Measurements from ENCODE around the gene TMEM26. TPM values are rescaled to one million over a fixed set of nuclear protein-coding genes. Genes with fewer than 3 reads are reported as not detected.

TMEM26 gene
- total and polyA plus RNA-seq, 2 of the 13 experiments (the other 11 are each of a cell fraction or from before 2014, with no cell fraction given), result not detected

- H3K4me3 ChIP-seq (replicated peaks in 1 of 3; ENCODE audit: insufficient read depth in 1 of 3, low read depth in 2 of 3, low read length in 3 of 3), result no peak overlapping the region
- H3K9ac ChIP-seq (ENCODE audit: insufficient read depth, low read depth, low read length), result no peak overlapping the region
- H3K27ac ChIP-seq (ENCODE audit: extremely low read length, insufficient read depth, low read length), result no peak overlapping the region
- no peak overlapping the region for H2AFZ ChIP-seq (ENCODE audit: low read length)
- H3K4me1 ChIP-seq (ENCODE audit: insufficient read depth, low read length), result no peaks in the 10 kb centered on the region
- DNase-seq (ENCODE audit: low spot score) (no peak), FAIRE-seq (no peak), ATAC-seq (no peak)
- H3K9me3 ChIP-seq (ENCODE audit: low read length), result no peaks in the 10 kb centered on the region
- in situ Hi-C loops (cut with HindIII; ENCODE audit: extremely low pct_ligation_motif_present, low pct_unique_long_range_greater_than_20kb) (no loop called here), intact Hi-C loops (cut with micrococcal nuclease; ENCODE audit: unreplicated experiment) (no loop called here)
- no TSS peak for BruUV-seq (replicated peaks)
- H3K79me2 ChIP-seq (ENCODE audit: insufficient read depth, low read length), result no peaks in the 10 kb centered on the region
- ChIA-PET POLR2A (no interaction called here), CTCF (ENCODE audit: low intra/inter-chr PET ratio, low total read pairs) (no interaction called here)
- no peaks in the 10 kb centered on the region for H4K20me1 ChIP-seq (ENCODE audit: insufficient read depth, low read length)
- no peaks in the 10 kb centered on the region; a peak in 1 of 5 replicates for H3K27me3 ChIP-seq (ENCODE audit: control insufficient read depth in 1 of 2, insufficient read depth in 2 of 2, low read length in 2 of 2)
- H3K4me2 ChIP-seq (ENCODE audit: low read depth, low read length), result no peak overlapping the region
- 4% methylated on average over 1 of the region's 1 CpG for WGBS (ENCODE audit: low lambda C conversion rate)
- no peaks in the 10 kb centered on the region for H3K36me3 ChIP-seq (replicated peaks in 1 of 2; ENCODE audit: control insufficient read depth in 1 of 2, insufficient read depth in 2 of 2, low read length in 2 of 2)
- TF ChIP-seq SUZ12 (IDR thresholded peaks at IDR 0.05; ENCODE audit: low read depth, low read length) (no peak), SCMH1 (CRISPR knock-in tag; IDR thresholded peaks at IDR 0.05; ENCODE audit: borderline replicate concordance) (no peak), MAFK (conservative IDR thresholded peaks at IDR 0.05 in 1 of 2, IDR thresholded peaks at IDR 0.05 in 1 of 2; ENCODE audit: low read length in 2 of 2) (peak; percentile 19 to 58; a peak in 2 of 4 replicates), PCBP1 (IDR thresholded peaks at IDR 0.05; ENCODE audit: borderline replicate concordance, low read depth, low read length) (no peak), ZNF337 (CRISPR knock-in tag; IDR thresholded peaks at IDR 0.05; ENCODE audit: borderline replicate concordance, low read depth) (no peak), U2AF1 (optimal IDR thresholded peaks at IDR 0.05; ENCODE audit: low read depth, low read length) (no peak)
- TF ChIP-seq, protein P1, sequence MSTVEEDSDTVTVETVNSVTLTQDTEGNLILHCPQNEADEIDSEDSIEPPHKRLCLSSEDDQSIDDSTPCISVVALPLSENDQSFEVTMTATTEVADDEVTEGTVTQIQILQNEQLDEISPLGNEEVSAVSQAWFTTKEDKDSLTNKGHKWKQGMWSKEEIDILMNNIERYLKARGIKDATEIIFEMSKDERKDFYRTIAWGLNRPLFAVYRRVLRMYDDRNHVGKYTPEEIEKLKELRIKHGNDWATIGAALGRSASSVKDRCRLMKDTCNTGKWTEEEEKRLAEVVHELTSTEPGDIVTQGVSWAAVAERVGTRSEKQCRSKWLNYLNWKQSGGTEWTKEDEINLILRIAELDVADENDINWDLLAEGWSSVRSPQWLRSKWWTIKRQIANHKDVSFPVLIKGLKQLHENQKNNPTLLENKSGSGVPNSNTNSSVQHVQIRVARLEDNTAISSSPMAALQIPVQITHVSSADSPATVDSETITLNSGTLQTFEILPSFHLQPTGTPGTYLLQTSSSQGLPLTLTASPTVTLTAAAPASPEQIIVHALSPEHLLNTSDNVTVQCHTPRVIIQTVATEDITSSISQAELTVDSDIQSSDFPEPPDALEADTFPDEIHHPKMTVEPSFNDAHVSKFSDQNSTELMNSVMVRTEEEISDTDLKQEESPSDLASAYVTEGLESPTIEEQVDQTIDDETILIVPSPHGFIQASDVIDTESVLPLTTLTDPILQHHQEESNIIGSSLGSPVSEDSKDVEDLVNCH (CRISPR knock-in tag; IDR thresholded peaks at IDR 0.05), result no peak
- TF ChIP-seq, protein P2, sequence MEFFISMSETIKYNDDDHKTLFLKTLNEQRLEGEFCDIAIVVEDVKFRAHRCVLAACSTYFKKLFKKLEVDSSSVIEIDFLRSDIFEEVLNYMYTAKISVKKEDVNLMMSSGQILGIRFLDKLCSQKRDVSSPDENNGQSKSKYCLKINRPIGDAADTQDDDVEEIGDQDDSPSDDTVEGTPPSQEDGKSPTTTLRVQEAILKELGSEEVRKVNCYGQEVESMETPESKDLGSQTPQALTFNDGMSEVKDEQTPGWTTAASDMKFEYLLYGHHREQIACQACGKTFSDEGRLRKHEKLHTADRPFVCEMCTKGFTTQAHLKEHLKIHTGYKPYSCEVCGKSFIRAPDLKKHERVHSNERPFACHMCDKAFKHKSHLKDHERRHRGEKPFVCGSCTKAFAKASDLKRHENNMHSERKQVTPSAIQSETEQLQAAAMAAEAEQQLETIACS (CRISPR knock-in tag; IDR thresholded peaks at IDR 0.05), result no peak
Observed at GRCh38 chr10:61423178-61423577, 30.0 kb downstream of the TMEM26 start.
